ENCODE data around the gene WNT5A. TPM values are rescaled to one million over a fixed set of nuclear protein-coding genes. Genes with fewer than 3 reads are reported as not detected.

Gene WNT5A
- total and polyA plus RNA-seq, 2 experiments from 2014 or later = 31.6 to 129 TPM

- WGBS (ENCODE audit: low lambda C conversion rate, missing lambda C conversion rate) = 14% methylated on average over 32 of the region's 37 CpGs
- H3K4me3 ChIP-seq = peak overlapping the region; percentile 14
- H3K27me3 ChIP-seq = no peaks in the 10 kb centered on the region
- TF ChIP-seq CTCF (IDR thresholded peaks at IDR 0.05; ENCODE audit: poor library complexity) = peak; percentile 21
- TF ChIP-seq EZH2 (IDR thresholded peaks at IDR 0.05; ENCODE audit: borderline replicate concordance) = no peak
- H3K9me2 ChIP-seq (replicated peaks; ENCODE audit: insufficient read depth) = no peaks in the 10 kb centered on the region
- H3K9me3 ChIP-seq (ENCODE audit: low read depth) = no peaks in the 10 kb centered on the region
- no peaks in the 10 kb centered on the region for H3K4me1 ChIP-seq (ENCODE audit: insufficient read depth)
- H2AFZ ChIP-seq = no peak overlapping the region
- peak; percentile 57 for DNase-seq (ENCODE audit: low spot score)
- no peaks in the 10 kb centered on the region for H4K20me1 ChIP-seq (ENCODE audit: insufficient read depth, poor library complexity, severe bottlenecking)
- H3K79me2 ChIP-seq = peaks cover 91% of the 10 kb centered on the region
- peak overlapping the region; percentile 85 for H3K4me2 ChIP-seq
- H3K27ac ChIP-seq = peak overlapping the region; percentile 98
- no peaks in the 10 kb centered on the region for H3K36me3 ChIP-seq (replicated peaks; ENCODE audit: insufficient read depth, low read depth)
These were observed 5.2 kb downstream of the WNT5A start for GRCh38 chr3:55481744-55482495.

- H3K79me2 ChIP-seq = peaks cover 91% of the 10 kb centered on the region
- H4K20me1 ChIP-seq (ENCODE audit: insufficient read depth, poor library complexity, severe bottlenecking) = peaks cover 1% of the 10 kb centered on the region
- 6% methylated on average over 33 of the region's 42 CpGs for WGBS (ENCODE audit: low lambda C conversion rate, missing lambda C conversion rate)
- no peaks in the 10 kb centered on the region for H3K9me2 ChIP-seq (replicated peaks; ENCODE audit: insufficient read depth)
- peak overlapping the region; percentile 14 for H3K4me3 ChIP-seq
- H2AFZ ChIP-seq = no peak overlapping the region
- H3K9me3 ChIP-seq (ENCODE audit: low read depth) = no peaks in the 10 kb centered on the region
- no peaks in the 10 kb centered on the region for H3K27me3 ChIP-seq
- H3K4me1 ChIP-seq (ENCODE audit: insufficient read depth) = no peaks in the 10 kb centered on the region
- no peaks in the 10 kb centered on the region for H3K36me3 ChIP-seq (replicated peaks; ENCODE audit: insufficient read depth, low read depth)
- no peak for TF ChIP-seq EZH2phosphoT487 (IDR thresholded peaks at IDR 0.05; ENCODE audit: low read depth, severe bottlenecking, unreplicated experiment)
- peak; percentile 69 for DNase-seq (ENCODE audit: low spot score)
- peak overlapping the region; percentile 98 for H3K27ac ChIP-seq
- peak overlapping the region; percentile 85 for H3K4me2 ChIP-seq
These were observed 6.0 kb downstream of the WNT5A start for GRCh38 chr3:55480911-55481743.

GRCh38 chr3:55477306-55478303 is 9.5 kb downstream of the WNT5A start:
- Histone ChIP-seq H3K27ac (peak overlapping the region; percentile 98), H3K9me3 (ENCODE audit: low read depth) (no peaks in the 10 kb centered on the region), H4K20me1 (ENCODE audit: insufficient read depth, poor library complexity, severe bottlenecking) (peaks cover 3% of the 10 kb centered on the region), H3K79me2 (peaks cover 90% of the 10 kb centered on the region), H3K4me2 (peak overlapping the region; percentile 85), H3K4me3 (peak overlapping the region; percentile 14), H3K36me3 (replicated peaks; ENCODE audit: insufficient read depth, low read depth) (no peaks in the 10 kb centered on the region), H3K4me1 (ENCODE audit: insufficient read depth) (no peaks in the 10 kb centered on the region), H2AFZ (no peak overlapping the region), H3K9me2 (replicated peaks; ENCODE audit: insufficient read depth) (no peaks in the 10 kb centered on the region), H3K27me3 (no peaks in the 10 kb centered on the region)
- no peak for DNase-seq (ENCODE audit: low spot score)
- 56% methylated on average over 9 of the region's 9 CpGs for WGBS (ENCODE audit: low lambda C conversion rate, missing lambda C conversion rate)
- no peak for TF ChIP-seq EZH2phosphoT487 (IDR thresholded peaks at IDR 0.05; ENCODE audit: low read depth, severe bottlenecking, unreplicated experiment)
- no peak for TF ChIP-seq EZH2 (IDR thresholded peaks at IDR 0.05; ENCODE audit: borderline replicate concordance)
- TF ChIP-seq CTCF (IDR thresholded peaks at IDR 0.05; ENCODE audit: poor library complexity) = no peak

All from hepatocyte (in vitro differentiated cells).